Left lung (tissue), 10 donors: ENCODE results near the gene COP1. TPM values are rescaled to one million over a fixed set of nuclear protein-coding genes. Genes with fewer than 3 reads are reported as not detected.

Experiments used
- ATAC-seq: fragments of 200-7000 bp; cut with Tn5 transposase; one replicate; pipeline ENCODE4 v1.9.1; 2020; ENCODE audit warnings: moderate library complexity
- DNase-seq, 4 donors: peaks; one replicate each; pipeline ENCODE4 v3.0.0-alpha.2; 2013 to 2020
- H3K27ac ChIP-seq, 2 donors: fragments of 200-600 bp; sonication (generic) in 1 of 2; one replicate each; pipeline versions ENCODE4 v1.5.0 to v1.8.0; 2020 to 2021
- H3K27me3 ChIP-seq, 2 donors: fragments of 200-600 bp; sonication (generic) in 1 of 2; one replicate each; pipeline versions ENCODE4 v1.5.0 to v1.8.0; 2020 to 2021
- H3K36me3 ChIP-seq, 2 donors: fragments of 200-600 bp; sonication (generic) in 1 of 2; one replicate each; pipeline versions ENCODE4 v1.5.0 to v1.8.0; 2020 to 2021
- H3K4me1 ChIP-seq, 2 donors: fragments of 200-600 bp; one replicate each; pipeline ENCODE4 v1.8.0; 2021
- H3K4me3 ChIP-seq, 2 donors: fragments of 200-600 bp; sonication (generic) in 1 of 2; one replicate each; pipeline versions ENCODE4 v1.5.0 to v1.8.0; 2020 to 2021; ENCODE audit warnings: mild to moderate bottlenecking in 1 of 2
- H3K9me3 ChIP-seq, 2 donors: fragments of 200-600 bp; sonication (generic) in 1 of 2; one replicate each; pipeline versions ENCODE4 v1.5.0 to v1.8.0; 2020 to 2021
- CTCF ChIP-seq, 2 donors: fragments of 200-600 bp; sonication (generic) in 1 of 2; IDR thresholded peaks; one replicate each; pipeline versions ENCODE4 v1.5.0 to v1.8.0; 2021; ENCODE audit warnings: antibody characterized with exemption in 2 of 2
- intact Hi-C, 2 donors: fragments of 100-400 bp; cut with DNase I; formaldehyde crosslinking; loops; one replicate each; pipeline versions ENCODE4 v1.11.2 to v1.14.2; 2022
- polyA plus RNA-seq, 6 donors: library from polyadenylated mRNA; unstranded; fragments of 120-200 nt; gene quantifications; one replicate each; pipeline ENCODE4 v1.2.1, GENCODE V29; 2013; ENCODE audit not compliant: insufficient read length in 6 of 6
- total RNA-seq, 2 donors: library from RNA; stranded (reverse); fragmentation: NEBNext Ultra II Directional; extraction: Animal tissue kit (Norgen Biotek cat#: 25700); gene quantifications; one replicate each; pipeline ENCODE4 v1.2.1, GENCODE V29; 2021
- donor health status: DM: no; HTN: yes; CAD: no.
- donor health status: DM: no; HTN: no; CAD: no.

COP1 gene
- total and polyA plus RNA-seq, 8 donors, result 42.5 to 64.3 (median 57.7) TPM

DNA sequence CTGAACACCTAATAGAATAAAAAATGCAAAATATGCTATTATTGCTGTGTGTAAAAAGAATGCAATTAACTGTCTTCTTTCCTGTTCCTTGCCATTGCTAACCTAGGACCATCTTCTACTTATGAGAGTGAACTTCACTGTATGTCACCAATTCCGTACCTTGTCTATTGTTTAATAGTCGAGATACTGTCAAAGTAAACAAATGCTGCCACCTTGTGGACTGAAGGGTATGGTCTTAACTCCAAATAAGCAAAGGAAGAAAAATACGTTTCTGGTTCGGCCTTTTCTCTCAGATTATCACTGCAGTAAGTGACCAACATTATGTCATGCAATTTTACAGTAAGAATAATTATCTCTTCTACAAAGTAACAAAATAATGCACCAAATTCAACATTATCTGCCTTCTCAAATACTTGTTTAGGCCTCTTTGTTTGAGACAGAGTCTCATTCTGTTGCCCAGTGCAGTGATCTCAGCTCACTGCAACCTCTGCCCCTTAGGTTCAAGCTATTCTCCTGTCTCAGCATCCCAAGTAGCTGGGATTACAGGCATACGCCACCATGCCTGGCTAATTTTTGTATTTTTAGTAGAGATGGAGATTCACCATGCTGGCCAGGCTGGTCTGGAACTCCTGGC, 133.4 kb downstream of the COP1 start:
- intact Hi-C loops, result no loop called here
- H3K9me3 ChIP-seq, result peaks cover 0 to 20% of the 10 kb centered on the region in 2 donors
- DNase-seq (peak in 2 of 4 donors; percentile 54 to 70), ATAC-seq (peak; percentile 77)
- H3K36me3 ChIP-seq, result peaks cover 0 to 36% of the 10 kb centered on the region in 2 donors
- peak; percentile 56 to 63 for TF ChIP-seq CTCF (IDR thresholded peaks at IDR 0.05)
- no peaks in the 10 kb centered on the region for H3K4me1 ChIP-seq
- H3K27me3 ChIP-seq, result no peaks in the 10 kb centered on the region
- no peak overlapping the region for H3K4me3 ChIP-seq
- no peak overlapping the region for H3K27ac ChIP-seq

GRCh38 chr1:176068901-176069300, 138.2 kb downstream of the COP1 start:
- Histone ChIP-seq H3K27ac (no peak overlapping the region), H3K4me3 (no peak overlapping the region), H3K4me1 (no peaks in the 10 kb centered on the region), H3K9me3 (no peaks in the 10 kb centered on the region), H3K36me3 (peaks cover 0 to 9% of the 10 kb centered on the region in 2 donors), H3K27me3 (no peaks in the 10 kb centered on the region)
- TF ChIP-seq CTCF (IDR thresholded peaks at IDR 0.05), result no peak
- no peak for DNase-seq
- no peak for ATAC-seq
- intact Hi-C loops, result no loop called here

- no peaks in the 10 kb centered on the region for H3K9me3 ChIP-seq
- no peaks in the 10 kb centered on the region for H3K27me3 ChIP-seq
- TF ChIP-seq CTCF (IDR thresholded peaks at IDR 0.05), result no peak
- ATAC-seq (no peak), DNase-seq (no peak)
- H3K4me3 ChIP-seq, result no peak overlapping the region
- H3K36me3 ChIP-seq, result peaks cover 0 to 9% of the 10 kb centered on the region in 2 donors
- no peaks in the 10 kb centered on the region for H3K4me1 ChIP-seq
- H3K27ac ChIP-seq, result no peak overlapping the region
- intact Hi-C loops, result no loop called here
Measured at GRCh38 chr1:176068256-176068655, 138.8 kb downstream of the COP1 start.

DNA sequence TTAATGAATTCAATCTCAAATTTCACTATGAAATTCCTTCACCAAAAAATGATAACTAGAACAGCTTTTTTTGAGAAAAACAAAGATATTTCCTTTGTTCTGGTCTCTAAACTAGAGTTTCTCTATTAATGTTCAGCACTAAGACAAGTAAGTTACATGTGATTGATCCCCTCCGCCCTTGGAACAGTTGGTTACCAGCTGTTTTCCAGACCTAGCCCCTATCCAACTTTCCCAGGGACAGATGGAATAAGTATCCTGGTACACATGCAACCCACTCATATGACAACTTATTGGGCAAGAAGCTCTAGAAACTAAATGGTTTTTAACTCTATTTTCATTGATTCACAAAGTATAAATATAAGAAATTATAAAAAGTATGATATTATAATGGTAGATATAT, 140.4 kb downstream of the COP1 start:
- H3K4me3 ChIP-seq, result no peak overlapping the region
- H3K9me3 ChIP-seq, result no peaks in the 10 kb centered on the region
- TF ChIP-seq CTCF (IDR thresholded peaks at IDR 0.05), result no peak
- H3K36me3 ChIP-seq, result peaks cover 0 to 6% of the 10 kb centered on the region in 2 donors
- intact Hi-C loops, result no loop called here
- no peaks in the 10 kb centered on the region for H3K4me1 ChIP-seq
- DNase-seq (peak in 1 of 4 donors; percentile 13), ATAC-seq (no peak)
- no peak overlapping the region for H3K27ac ChIP-seq
- H3K27me3 ChIP-seq, result no peaks in the 10 kb centered on the region

DNA sequence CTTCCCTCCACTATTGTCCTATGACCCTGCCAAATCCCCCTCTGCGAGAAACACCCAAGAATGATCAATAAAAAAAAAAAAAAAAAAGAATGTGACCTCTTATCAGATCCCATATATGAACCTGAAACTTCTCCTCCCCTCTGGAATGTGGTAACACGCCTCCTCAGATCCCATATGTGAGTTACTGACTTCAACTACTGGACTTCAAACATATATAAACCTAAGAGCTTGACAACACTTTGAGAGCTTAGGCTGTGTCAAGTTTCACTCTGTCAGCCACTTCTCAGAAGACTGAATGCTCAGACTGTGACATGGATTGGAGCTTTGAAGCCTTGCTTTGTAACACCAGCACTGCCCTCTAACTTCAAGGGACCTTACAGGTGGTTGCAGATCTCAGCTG, 148.4 kb downstream of the COP1 start:
- Histone ChIP-seq H3K27me3 (no peaks in the 10 kb centered on the region), H3K36me3 (no peaks in the 10 kb centered on the region), H3K4me3 (no peak overlapping the region), H3K4me1 (no peaks in the 10 kb centered on the region), H3K9me3 (no peaks in the 10 kb centered on the region), H3K27ac (no peak overlapping the region)
- DNase-seq, result peak in 1 of 4 donors; percentile 70
- peak; percentile 99 for ATAC-seq
- TF ChIP-seq CTCF (IDR thresholded peaks at IDR 0.05), result no peak
- intact Hi-C loops, result no loop called here
